ENCODE results near the gene RREB1.

Gene RREB1

GRCh38 chr6:7292596-7293255, 185.0 kb downstream of the RREB1 start:
- H3K4me3 ChIP-seq = no peak overlapping the region
- peak overlapping the region in 2 of 21 experiments; percentile 18 to 24 for H3K27ac ChIP-seq

GRCh38 chr6:7295916-7296315, 188.2 kb downstream of the RREB1 start:
- Histone ChIP-seq H3K27ac (no peak overlapping the region), H3K4me3 (no peak overlapping the region)

GRCh38 chr6:7296602-7297001, 188.8 kb downstream of the RREB1 start:
- Histone ChIP-seq H3K27ac (no peak overlapping the region), H3K4me3 (no peak overlapping the region)

GRCh38 chr6:7298113-7298512, 190.4 kb downstream of the RREB1 start:
- Histone ChIP-seq H3K27ac (no peak overlapping the region), H3K4me3 (no peak overlapping the region)

- Histone ChIP-seq H3K4me3 (no peak overlapping the region), H3K27ac (no peak overlapping the region)
Measured at GRCh38 chr6:7300926-7301325, 193.2 kb downstream of the RREB1 start.

Data from skin epidermis (tissue), 12 donors.